PC-9 (cell line): ENCODE results near the gene CLDN24. TPM values are rescaled to one million over a fixed set of nuclear protein-coding genes. Genes with fewer than 3 reads are reported as not detected.

Experiments
- BruUV-seq: library from RNA; stranded (reverse); fragments of 400-500 nt; replicated peaks from 2 replicates; lab custom pipeline; 2021; lab: Mats Ljungman, UMichigan
- CTCF ChIA-PET: fragments of 300-600 bp; sonication (Branson Sonifier 250); formaldehyde crosslinking; loops from one replicate; lab custom pipeline; 2022; ENCODE audit warnings: antibody characterized with exemption; lab: Charles Lee
- POLR2A ChIA-PET: fragments of 300-600 bp; sonication (Branson Sonifier 250); formaldehyde crosslinking; loops from one replicate; lab custom pipeline; 2022; ENCODE audit warnings: antibody characterized with exemption; ENCODE audit not compliant: unreplicated experiment; lab: Charles Lee
- DNase-seq, 2 experiments: peaks; one replicate each; pipeline versions ENCODE4 v3.0.0 to v3.0.0-alpha.2; 2015 to 2022; ENCODE audit warnings: mixed read lengths in 1 of 2
- H2AFZ ChIP-seq: fragments of 200-600 bp; sonication (generic); 2 replicates; pipeline ENCODE4 v1.8.1; 2017; ENCODE audit warnings: antibody characterized with exemption
- H3F3A ChIP-seq: fragments of 200-600 bp; sonication (generic); 2 replicates; pipeline ENCODE4 v1.8.1; 2017; ENCODE audit warnings: antibody characterized with exemption, mild to moderate bottlenecking, low read depth; ENCODE audit not compliant: insufficient read depth
- H3K27ac ChIP-seq: fragments of 200-600 bp; sonication (generic); 2 replicates; pipeline ENCODE4 v1.6.1; 2016; ENCODE audit warnings: mixed run types
- H3K27me3 ChIP-seq: fragments of 200-600 bp; sonication (generic); 2 replicates; pipeline ENCODE4 v1.6.1; 2016; ENCODE audit warnings: low read depth, mixed run types; ENCODE audit not compliant: insufficient read depth
- H3K36me3 ChIP-seq: fragments of 200-600 bp; sonication (generic); 2 replicates; pipeline ENCODE4 v1.6.1; 2016; ENCODE audit warnings: low read depth, mixed run types
- H3K4me1 ChIP-seq: fragments of 200-600 bp; sonication (generic); replicated peaks from 2 replicates; pipeline ENCODE4 v1.6.1; 2016; ENCODE audit warnings: mixed run types; ENCODE audit not compliant: insufficient read depth
- H3K4me2 ChIP-seq: fragments of 200-600 bp; sonication (generic); 2 replicates; pipeline ENCODE4 v1.6.1; 2017; ENCODE audit warnings: mixed run types
- H3K4me3 ChIP-seq: fragments of 200-600 bp; sonication (generic); 2 replicates; pipeline ENCODE4 v1.6.1; 2016; ENCODE audit warnings: mixed run types
- H3K79me2 ChIP-seq: fragments of 200-600 bp; sonication (generic); 2 replicates; pipeline ENCODE4 v1.6.1; 2017; ENCODE audit warnings: low read depth, mixed run types
- H3K9me2 ChIP-seq: fragments of 200-600 bp; sonication (generic); 2 replicates; pipeline ENCODE4 v1.8.1; 2017; ENCODE audit warnings: mild to moderate bottlenecking; ENCODE audit not compliant: insufficient read depth
- H3K9me3 ChIP-seq: fragments of 200-600 bp; sonication (generic); 2 replicates; pipeline ENCODE4 v1.8.1; 2016; ENCODE audit warnings: low read depth; ENCODE audit not compliant: insufficient read depth
- H4K20me1 ChIP-seq: fragments of 200-600 bp; sonication (generic); 2 replicates; pipeline ENCODE4 v1.8.1; 2017; ENCODE audit not compliant: insufficient read depth
- EZH2 ChIP-seq: fragments of 200-600 bp; sonication (generic); IDR thresholded peaks from 2 replicates; pipeline ENCODE4 v1.8.0; 2017; ENCODE audit warnings: antibody characterized with exemption, low read depth
- intact Hi-C: fragments of 100-400 bp; cut with micrococcal nuclease; formaldehyde crosslinking; loops from one replicate; pipeline ENCODE4 v1.10.0; 2022; ENCODE audit not compliant: unreplicated experiment
- total RNA-seq: library from RNA; stranded (reverse); gene quantifications from 2 replicates; pipeline ENCODE4 v1.2.3, GENCODE V29; 2021
- TF ChIP-seq, protein P1 (sequence below): fragments of 200-600 bp; sonication (generic); conservative IDR thresholded peaks from 2 replicates; pipeline ENCODE4 v1.6.1; 2017; ENCODE audit warnings: mixed run types, antibody characterized with exemption, mild to moderate bottlenecking, moderate library complexity

The CLDN24 gene
- total RNA-seq, 1 experiment from 2014 or later: not detected

DNA sequence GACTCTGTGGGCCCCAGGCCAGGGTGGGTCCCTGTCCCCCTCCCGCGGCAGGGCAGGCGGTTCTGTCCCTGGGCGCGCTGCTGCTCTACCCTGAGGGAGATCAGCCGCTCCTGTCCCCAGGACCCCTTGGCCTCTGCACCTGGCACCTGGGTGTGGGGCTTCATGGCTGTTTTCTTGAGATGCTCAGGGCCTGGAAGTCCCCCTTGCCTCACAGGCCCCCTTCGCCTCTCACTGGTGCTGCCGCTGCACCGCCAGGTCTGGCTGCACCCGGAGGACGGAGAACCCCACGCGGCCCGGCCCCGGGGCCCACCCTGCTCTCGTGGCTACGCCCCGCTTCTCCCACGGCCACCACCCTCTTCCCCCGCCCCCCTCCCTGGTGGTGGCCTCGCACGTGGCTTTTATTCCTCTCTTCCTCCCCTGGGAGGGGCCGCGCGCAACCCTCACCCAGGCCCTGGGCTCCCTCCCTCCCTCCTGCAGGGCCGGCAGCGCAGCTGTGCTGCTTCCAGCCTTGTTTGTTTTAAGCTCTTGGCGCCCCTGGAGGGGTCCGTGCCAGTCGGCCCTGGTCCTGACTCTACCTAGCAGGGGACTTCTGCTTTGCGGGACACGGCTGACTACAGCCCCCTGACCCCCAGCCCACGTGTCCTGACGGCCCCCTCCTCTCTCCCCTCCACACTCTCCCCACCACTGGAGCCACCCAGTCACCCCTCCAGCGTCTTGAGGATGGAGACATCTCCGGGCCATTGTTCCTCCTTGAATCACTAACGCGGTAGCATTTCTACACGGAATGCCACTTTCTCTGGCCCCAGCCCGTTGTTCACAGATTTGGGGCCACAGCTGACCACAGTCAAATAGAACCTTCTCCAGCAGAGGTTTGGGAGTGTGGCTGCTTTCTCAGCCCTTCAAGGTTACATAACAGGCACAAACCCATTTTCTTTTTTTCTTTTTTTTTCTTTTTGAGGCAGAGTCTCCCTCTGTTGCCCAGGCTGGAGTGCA is 20.6 kb upstream of the CLDN24 start:
- BruUV-seq: no TSS peak
- Histone ChIP-seq H3K79me2 (no peaks in the 10 kb centered on the region), H4K20me1 (no peaks in the 10 kb centered on the region), H3K9me2 (no peaks in the 10 kb centered on the region), H3K36me3 (no peaks in the 10 kb centered on the region), H3F3A (no peaks in the 10 kb centered on the region), H2AFZ (no peak overlapping the region), H3K4me3 (no peak overlapping the region), H3K27me3 (no peaks in the 10 kb centered on the region), H3K4me1 (no peaks in the 10 kb centered on the region), H3K27ac (no peak overlapping the region), H3K9me3 (no peaks in the 10 kb centered on the region), H3K4me2 (no peak overlapping the region)
- DNase-seq: no peak
- ChIA-PET CTCF (no interaction called here), POLR2A (no interaction called here)
- intact Hi-C loops: no loop called here
- no peak for TF ChIP-seq EZH2
- TF ChIP-seq, protein P1, sequence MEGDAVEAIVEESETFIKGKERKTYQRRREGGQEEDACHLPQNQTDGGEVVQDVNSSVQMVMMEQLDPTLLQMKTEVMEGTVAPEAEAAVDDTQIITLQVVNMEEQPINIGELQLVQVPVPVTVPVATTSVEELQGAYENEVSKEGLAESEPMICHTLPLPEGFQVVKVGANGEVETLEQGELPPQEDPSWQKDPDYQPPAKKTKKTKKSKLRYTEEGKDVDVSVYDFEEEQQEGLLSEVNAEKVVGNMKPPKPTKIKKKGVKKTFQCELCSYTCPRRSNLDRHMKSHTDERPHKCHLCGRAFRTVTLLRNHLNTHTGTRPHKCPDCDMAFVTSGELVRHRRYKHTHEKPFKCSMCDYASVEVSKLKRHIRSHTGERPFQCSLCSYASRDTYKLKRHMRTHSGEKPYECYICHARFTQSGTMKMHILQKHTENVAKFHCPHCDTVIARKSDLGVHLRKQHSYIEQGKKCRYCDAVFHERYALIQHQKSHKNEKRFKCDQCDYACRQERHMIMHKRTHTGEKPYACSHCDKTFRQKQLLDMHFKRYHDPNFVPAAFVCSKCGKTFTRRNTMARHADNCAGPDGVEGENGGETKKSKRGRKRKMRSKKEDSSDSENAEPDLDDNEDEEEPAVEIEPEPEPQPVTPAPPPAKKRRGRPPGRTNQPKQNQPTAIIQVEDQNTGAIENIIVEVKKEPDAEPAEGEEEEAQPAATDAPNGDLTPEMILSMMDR: no peak

DNA sequence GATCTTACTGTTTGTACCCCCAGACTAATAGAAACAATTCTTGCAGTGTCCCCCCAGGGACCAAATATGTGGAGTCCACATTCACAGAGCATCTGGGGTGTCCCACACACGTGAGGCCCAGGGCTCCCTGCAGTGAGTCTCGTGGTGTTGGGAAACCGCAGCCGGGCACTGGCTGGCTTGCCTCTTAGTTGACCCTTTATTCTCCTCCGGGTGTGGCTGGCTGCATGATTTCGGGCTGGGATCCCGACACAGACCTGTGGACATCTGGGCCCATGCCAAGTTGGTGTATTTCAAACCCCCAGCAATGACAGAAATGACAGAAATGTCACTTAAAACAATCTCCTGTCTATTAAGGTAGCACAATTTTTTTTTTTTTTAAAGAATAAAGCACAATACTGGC is 15.6 kb upstream of the CLDN24 start:
- no peak overlapping the region for H3K27ac ChIP-seq
- H3K4me2 ChIP-seq: no peak overlapping the region
- no peaks in the 10 kb centered on the region for H4K20me1 ChIP-seq
- H2AFZ ChIP-seq: no peak overlapping the region
- no peaks in the 10 kb centered on the region for H3K27me3 ChIP-seq
- intact Hi-C loops: no loop called here
- no peak for DNase-seq
- ChIA-PET POLR2A (no interaction called here), CTCF (no interaction called here)
- H3K9me2 ChIP-seq: no peaks in the 10 kb centered on the region
- H3K36me3 ChIP-seq: no peaks in the 10 kb centered on the region
- no peaks in the 10 kb centered on the region for H3K9me3 ChIP-seq
- no peak for TF ChIP-seq EZH2
- TF ChIP-seq, protein P1: no peak
- H3K79me2 ChIP-seq: no peaks in the 10 kb centered on the region
- no peaks in the 10 kb centered on the region for H3K4me1 ChIP-seq
- H3F3A ChIP-seq: 0 out of 2 replicates have a peak, but pooled peaks cover 3% of the 10 kb centered on the region
- BruUV-seq: no TSS peak
- H3K4me3 ChIP-seq: no peak overlapping the region

DNA sequence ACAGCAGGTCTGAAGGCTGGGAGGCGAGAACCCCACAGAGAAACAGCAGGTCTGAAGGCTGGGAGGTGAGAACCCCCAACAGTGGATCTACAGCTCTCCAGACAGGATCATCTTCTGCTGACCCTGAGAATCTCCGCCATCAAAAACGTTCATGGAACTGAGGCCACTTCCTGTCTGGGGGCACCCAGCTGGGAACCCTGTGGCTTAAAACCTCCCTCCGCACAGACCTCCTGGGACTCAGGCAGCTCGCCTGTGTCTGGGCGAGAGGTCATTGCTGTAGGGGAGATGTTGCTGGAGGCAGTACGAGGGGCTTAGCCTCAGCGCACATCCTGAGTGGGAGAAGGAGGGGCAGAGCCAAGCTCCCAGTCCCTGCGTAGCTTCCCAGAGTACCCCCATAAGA is 15.1 kb upstream of the CLDN24 start:
- Histone ChIP-seq H3K4me2 (no peak overlapping the region), H3K79me2 (no peaks in the 10 kb centered on the region), H3K9me3 (no peaks in the 10 kb centered on the region), H3K36me3 (no peaks in the 10 kb centered on the region), H4K20me1 (no peaks in the 10 kb centered on the region), H3K27ac (no peak overlapping the region), H3K9me2 (no peaks in the 10 kb centered on the region), H3K4me1 (no peaks in the 10 kb centered on the region), H3K27me3 (no peaks in the 10 kb centered on the region), H2AFZ (no peak overlapping the region), H3F3A (0 out of 2 replicates have a peak, but pooled peaks cover 3% of the 10 kb centered on the region), H3K4me3 (no peak overlapping the region)
- no TSS peak for BruUV-seq
- no peak for DNase-seq
- POLR2A ChIA-PET: no interaction called here
- intact Hi-C loops: no loop called here
- CTCF ChIA-PET: no interaction called here
- TF ChIP-seq, protein P1: no peak
- no peak for TF ChIP-seq EZH2
